Measurements from ENCODE around the gene EGLN3. TPM values are rescaled to one million over a fixed set of nuclear protein-coding genes. Genes with fewer than 3 reads are reported as not detected.

EGLN3 gene
- total RNA-seq, 1 donor from 2014 or later = 0.38 TPM

GRCh38 chr14:33925946-33926345 lies 24.9 kb downstream of the EGLN3 start:
- no peak for TF ChIP-seq CTCF (IDR thresholded peaks at IDR 0.05)
- H3K27ac Mint-ChIP-seq (ENCODE audit: unreplicated experiment) = no peak overlapping the region
- H3K36me3 Mint-ChIP-seq (ENCODE audit: unreplicated experiment) = no peaks in the 10 kb centered on the region
- DNase-seq (ENCODE audit: extremely low spot score, unreplicated experiment) = no peak
- no peaks in the 10 kb centered on the region for H3K4me1 Mint-ChIP-seq (ENCODE audit: unreplicated experiment)
- H3K9me3 Mint-ChIP-seq (ENCODE audit: unreplicated experiment) = no peaks in the 10 kb centered on the region
- no peak overlapping the region for H3K4me3 Mint-ChIP-seq (ENCODE audit: unreplicated experiment)
- H3K27me3 Mint-ChIP-seq (ENCODE audit: unreplicated experiment) = no peaks in the 10 kb centered on the region

GRCh38 chr14:33925235-33925634 lies 25.6 kb downstream of the EGLN3 start:
- Mint-ChIP-seq H3K4me3 (ENCODE audit: unreplicated experiment) (no peak overlapping the region), H3K27ac (ENCODE audit: unreplicated experiment) (no peak overlapping the region), H3K9me3 (ENCODE audit: unreplicated experiment) (no peaks in the 10 kb centered on the region), H3K27me3 (ENCODE audit: unreplicated experiment) (no peaks in the 10 kb centered on the region), H3K4me1 (ENCODE audit: unreplicated experiment) (no peaks in the 10 kb centered on the region), H3K36me3 (ENCODE audit: unreplicated experiment) (no peaks in the 10 kb centered on the region)
- no peak for TF ChIP-seq CTCF (IDR thresholded peaks at IDR 0.05)
- no peak for DNase-seq (ENCODE audit: extremely low spot score, unreplicated experiment)

GRCh38 chr14:33924566-33925100 lies 26.2 kb downstream of the EGLN3 start:
- H3K27ac Mint-ChIP-seq (ENCODE audit: unreplicated experiment) = no peak overlapping the region
- H3K27me3 Mint-ChIP-seq (ENCODE audit: unreplicated experiment) = no peaks in the 10 kb centered on the region
- no peaks in the 10 kb centered on the region for H3K9me3 Mint-ChIP-seq (ENCODE audit: unreplicated experiment)
- no peak for TF ChIP-seq CTCF (IDR thresholded peaks at IDR 0.05)
- no peaks in the 10 kb centered on the region for H3K4me1 Mint-ChIP-seq (ENCODE audit: unreplicated experiment)
- no peak for DNase-seq (ENCODE audit: extremely low spot score, unreplicated experiment)
- H3K36me3 Mint-ChIP-seq (ENCODE audit: unreplicated experiment) = no peaks in the 10 kb centered on the region
- no peak overlapping the region for H3K4me3 Mint-ChIP-seq (ENCODE audit: unreplicated experiment)

GRCh38 chr14:33922125-33922524 lies 28.7 kb downstream of the EGLN3 start:
- no peak overlapping the region for H3K4me3 Mint-ChIP-seq (ENCODE audit: unreplicated experiment)
- no peaks in the 10 kb centered on the region for H3K9me3 Mint-ChIP-seq (ENCODE audit: unreplicated experiment)
- no peak for TF ChIP-seq CTCF (IDR thresholded peaks at IDR 0.05)
- H3K4me1 Mint-ChIP-seq (ENCODE audit: unreplicated experiment) = peaks cover 3% of the 10 kb centered on the region
- no peaks in the 10 kb centered on the region for H3K27me3 Mint-ChIP-seq (ENCODE audit: unreplicated experiment)
- no peak for DNase-seq (ENCODE audit: extremely low spot score, unreplicated experiment)
- H3K27ac Mint-ChIP-seq (ENCODE audit: unreplicated experiment) = no peak overlapping the region
- H3K36me3 Mint-ChIP-seq (ENCODE audit: unreplicated experiment) = no peaks in the 10 kb centered on the region

- H3K36me3 Mint-ChIP-seq (ENCODE audit: unreplicated experiment) = no peaks in the 10 kb centered on the region
- TF ChIP-seq CTCF (IDR thresholded peaks at IDR 0.05) = no peak
- no peaks in the 10 kb centered on the region for H3K27me3 Mint-ChIP-seq (ENCODE audit: unreplicated experiment)
- H3K27ac Mint-ChIP-seq (ENCODE audit: unreplicated experiment) = no peak overlapping the region
- no peak overlapping the region for H3K4me3 Mint-ChIP-seq (ENCODE audit: unreplicated experiment)
- no peak for DNase-seq (ENCODE audit: extremely low spot score, unreplicated experiment)
- peaks cover 11% of the 10 kb centered on the region for H3K4me1 Mint-ChIP-seq (ENCODE audit: unreplicated experiment)
- no peaks in the 10 kb centered on the region for H3K9me3 Mint-ChIP-seq (ENCODE audit: unreplicated experiment)
Measured at GRCh38 chr14:33918256-33918655, 32.6 kb downstream of the EGLN3 start.

Measured in osteocyte (in vitro differentiated cells).